Measurements from ENCODE around the gene CKM. TPM values are rescaled to one million over a fixed set of nuclear protein-coding genes. Genes with fewer than 3 reads are reported as not detected.
"Not testable (repeated sequence)": the region's sequence is repeated elsewhere in the genome, so short reads cannot be mapped to it uniquely, and the experiment has no call there.

The CKM gene
- total RNA-seq, 2 experiments from 2014 or later, result not detected

DNA sequence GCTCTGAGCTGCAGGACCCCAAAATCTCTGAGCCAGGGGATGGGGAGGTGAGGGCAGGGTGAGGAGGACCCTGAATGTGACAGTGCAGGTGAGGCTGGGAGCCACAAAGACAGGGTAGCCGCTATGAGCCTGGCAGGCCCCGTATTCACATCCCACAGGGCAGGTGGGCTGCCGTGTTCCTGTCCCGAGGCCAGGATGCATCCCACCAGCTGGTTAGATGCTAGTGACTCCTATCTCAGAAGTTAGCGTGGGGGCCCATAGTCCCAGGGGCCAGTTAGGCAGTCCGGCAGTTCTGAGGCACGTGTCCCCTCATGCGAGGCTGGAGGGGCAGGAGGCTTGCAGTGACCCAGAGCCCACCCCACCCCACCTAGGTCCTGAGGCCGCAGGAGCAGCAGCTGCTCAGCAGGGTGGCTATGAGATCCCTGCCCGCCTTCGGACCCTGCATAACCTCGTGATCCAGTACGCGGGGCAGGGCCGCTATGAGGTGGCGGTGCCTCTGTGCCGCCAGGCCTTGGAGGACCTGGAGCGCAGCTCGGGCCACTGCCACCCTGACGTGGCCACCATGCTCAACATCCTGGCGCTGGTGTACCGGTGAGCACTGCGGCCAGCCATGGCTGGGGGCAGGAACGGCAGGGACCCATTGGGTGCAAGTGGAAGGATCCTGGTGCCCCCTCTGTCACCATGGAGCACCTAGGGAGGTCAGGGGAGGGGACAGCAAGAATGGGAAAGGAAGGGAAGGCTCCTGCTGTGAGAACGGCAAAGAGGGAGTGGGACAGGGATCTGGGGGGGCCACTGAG lies 25.1 kb upstream of the CKM start:
- Mint-ChIP-seq H3K36me3 (peaks cover 3% of the 10 kb centered on the region), H3K27me3 (peaks cover 13% of the 10 kb centered on the region), H3K27ac (no peak overlapping the region), H3K4me1 (ENCODE audit: low read depth) (no peaks in the 10 kb centered on the region), H3K4me3 (no peak overlapping the region), H3K9me3 (no peaks in the 10 kb centered on the region)
- ChIA-PET POLR2A (no interaction called here), CTCF (no interaction called here)
- intact Hi-C loops (cut with micrococcal nuclease), result no loop called here
- DNase-seq, result no peak

DNA sequence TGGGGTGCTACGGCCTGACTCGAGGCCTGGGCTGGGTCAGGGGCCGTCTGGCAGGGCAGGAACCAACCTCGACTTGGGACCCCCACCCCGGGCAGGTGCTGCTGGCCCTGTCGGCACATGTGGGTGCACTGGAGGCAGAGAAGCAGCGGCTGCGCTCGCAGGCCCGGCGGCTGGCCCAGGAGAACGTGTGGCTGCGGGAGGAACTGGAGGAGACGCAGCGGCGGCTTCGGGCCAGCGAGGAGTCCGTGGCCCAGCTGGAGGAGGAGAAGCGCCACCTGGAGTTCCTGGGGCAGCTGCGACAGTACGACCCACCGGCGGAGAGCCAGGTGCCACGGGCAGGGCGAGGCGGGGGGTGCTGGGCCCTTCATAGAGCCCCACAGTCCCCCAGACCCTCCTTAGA lies 23.8 kb upstream of the CKM start:
- no peak for DNase-seq
- ChIA-PET CTCF (no interaction called here), POLR2A (no interaction called here)
- Mint-ChIP-seq H3K27me3 (peaks cover 13% of the 10 kb centered on the region), H3K27ac (no peak overlapping the region), H3K9me3 (no peaks in the 10 kb centered on the region), H3K4me1 (ENCODE audit: low read depth) (no peaks in the 10 kb centered on the region), H3K36me3 (no peaks in the 10 kb centered on the region), H3K4me3 (no peak overlapping the region)
- intact Hi-C loops (cut with micrococcal nuclease), result no loop called here

DNA sequence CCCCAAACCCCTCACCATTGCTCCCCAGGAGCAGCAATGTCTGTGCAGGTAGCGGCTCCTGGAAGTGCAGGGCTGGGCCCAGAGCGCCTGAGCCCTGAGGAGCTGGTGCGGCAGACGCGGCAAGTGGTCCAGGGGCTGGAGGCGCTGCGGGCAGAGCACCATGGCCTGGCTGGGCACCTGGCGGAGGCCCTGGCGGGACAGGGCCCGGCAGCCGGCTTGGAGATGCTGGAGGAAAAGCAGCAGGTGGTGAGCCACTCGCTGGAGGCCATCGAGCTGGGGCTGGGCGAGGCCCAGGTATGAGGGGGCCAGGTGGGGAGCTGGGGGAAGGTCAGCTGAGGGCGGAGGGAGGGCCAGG lies 22.8 kb upstream of the CKM start:
- Mint-ChIP-seq H3K9me3 (no peaks in the 10 kb centered on the region), H3K4me3 (no peak overlapping the region), H3K4me1 (ENCODE audit: low read depth) (no peaks in the 10 kb centered on the region), H3K36me3 (no peaks in the 10 kb centered on the region), H3K27me3 (peaks cover 13% of the 10 kb centered on the region), H3K27ac (no peak overlapping the region)
- DNase-seq, result no peak
- CTCF ChIA-PET, result no interaction called here
- intact Hi-C loops (cut with micrococcal nuclease), result no loop called here
- POLR2A ChIA-PET, result no interaction called here

DNA sequence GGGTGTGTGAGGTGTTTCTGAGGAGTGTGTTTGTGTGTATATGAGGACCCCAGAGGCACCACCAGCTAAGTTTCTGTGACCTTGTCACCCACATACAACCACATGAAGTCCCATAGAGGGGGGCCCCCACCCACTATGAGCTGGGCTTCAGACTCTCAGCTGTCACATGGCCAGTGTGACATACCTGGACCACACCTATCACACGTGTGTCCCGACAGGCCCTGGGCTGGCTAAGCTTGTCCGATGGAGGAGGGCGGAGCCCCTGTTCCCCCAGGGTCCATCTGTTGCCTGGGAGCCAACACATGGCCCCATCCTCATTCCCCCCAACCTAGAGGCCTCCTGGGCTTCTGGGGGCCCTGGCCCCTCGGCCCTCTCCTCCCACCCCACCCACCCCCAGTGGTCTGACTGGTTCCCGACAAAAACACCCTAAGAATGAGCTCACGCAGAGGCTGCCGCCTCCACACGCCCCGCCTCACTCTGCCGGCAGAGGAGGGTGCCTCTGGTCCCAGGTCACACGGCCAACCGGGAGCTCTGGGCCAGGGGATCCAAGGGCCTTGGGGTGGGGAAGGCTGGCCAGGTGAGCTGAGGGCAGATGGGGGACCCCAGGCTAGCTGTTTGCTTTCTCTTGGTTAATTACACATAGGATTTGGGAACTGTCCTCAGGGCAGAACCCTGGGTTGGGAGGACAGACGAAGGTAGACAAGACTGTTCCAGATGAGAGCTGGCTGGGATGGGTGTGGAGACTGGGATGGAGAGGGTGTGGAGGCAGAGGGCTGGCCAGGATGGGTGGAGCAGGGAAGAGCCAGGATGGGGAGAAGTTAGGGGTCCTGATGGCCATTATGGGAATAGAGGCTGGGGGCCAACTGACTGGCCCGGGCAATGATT lies 22.2 kb upstream of the CKM start:
- no peaks in the 10 kb centered on the region for H3K36me3 Mint-ChIP-seq
- H3K4me1 Mint-ChIP-seq (ENCODE audit: low read depth), result peaks cover 2% of the 10 kb centered on the region
- peaks cover 17% of the 10 kb centered on the region for H3K27me3 Mint-ChIP-seq
- H3K4me3 Mint-ChIP-seq, result no peak overlapping the region
- intact Hi-C loops (cut with micrococcal nuclease), result no loop called here
- no peak overlapping the region for H3K27ac Mint-ChIP-seq
- ChIA-PET CTCF (no interaction called here), POLR2A (no interaction called here)
- no peak for DNase-seq
- H3K9me3 Mint-ChIP-seq, result no peaks in the 10 kb centered on the region

DNA sequence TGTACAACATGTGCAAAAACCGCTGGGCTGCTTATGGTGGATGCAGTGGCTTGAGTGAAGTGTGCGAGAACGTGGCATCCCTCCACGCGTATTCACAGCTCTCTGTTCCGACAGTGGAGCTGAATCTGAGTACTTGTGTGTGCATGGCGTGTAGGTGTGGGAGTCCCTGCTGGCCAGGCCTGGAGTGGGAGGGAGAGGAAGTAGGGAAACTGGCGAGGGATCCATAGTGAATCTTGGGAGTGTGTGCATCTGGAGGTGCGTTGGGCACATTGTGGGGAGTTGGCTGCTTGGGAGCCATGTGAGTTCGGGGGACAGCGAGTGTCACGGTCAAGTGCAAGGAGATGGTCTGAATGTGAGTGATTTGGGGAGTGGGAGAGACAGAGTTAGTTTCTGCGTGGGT lies 20.2 kb upstream of the CKM start:
- H3K27me3 Mint-ChIP-seq, result peaks cover 22% of the 10 kb centered on the region
- intact Hi-C loops (cut with micrococcal nuclease), result no loop called here
- POLR2A ChIA-PET, result no interaction called here
- H3K4me1 Mint-ChIP-seq (ENCODE audit: low read depth), result peaks cover 4% of the 10 kb centered on the region
- H3K9me3 Mint-ChIP-seq, result no peaks in the 10 kb centered on the region
- H3K36me3 Mint-ChIP-seq, result no peaks in the 10 kb centered on the region
- no peak overlapping the region for H3K27ac Mint-ChIP-seq
- CTCF ChIA-PET, result no interaction called here
- DNase-seq, result no peak
- H3K4me3 Mint-ChIP-seq, result no peak overlapping the region

DNA sequence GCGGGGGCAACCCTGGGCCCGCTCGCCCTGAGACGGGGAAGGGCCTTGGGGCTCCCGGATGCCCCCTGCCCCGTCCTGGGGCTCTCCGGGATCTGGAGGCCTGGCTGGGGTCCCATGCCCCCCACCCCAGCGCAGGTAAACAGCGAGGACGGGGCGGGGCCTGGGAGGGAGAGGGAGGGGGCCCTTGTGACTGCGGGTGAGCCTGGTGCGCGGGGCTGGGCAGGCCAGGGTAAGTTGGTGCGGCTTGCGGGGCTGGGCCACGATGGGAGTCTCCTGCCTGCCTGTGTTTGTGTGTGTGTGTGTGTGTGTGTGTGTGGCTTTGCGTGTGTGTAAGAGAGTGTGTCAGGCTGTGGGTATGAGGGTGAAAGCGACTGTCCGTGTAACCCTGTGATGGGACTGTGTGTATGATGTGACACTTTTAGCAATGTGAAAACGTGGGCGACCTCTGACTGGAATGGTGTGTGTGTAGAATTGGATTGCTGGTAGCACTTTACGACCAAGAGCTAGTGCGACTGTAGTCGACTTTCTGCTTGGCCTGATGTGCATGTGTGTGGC lies 18.3 kb upstream of the CKM start:
- H3K4me1 Mint-ChIP-seq (ENCODE audit: low read depth), result peaks cover 4% of the 10 kb centered on the region
- ChIA-PET CTCF (no interaction called here), POLR2A (no interaction called here)
- peaks cover 23% of the 10 kb centered on the region for H3K27me3 Mint-ChIP-seq
- H3K4me3 Mint-ChIP-seq, result no peak overlapping the region
- no peaks in the 10 kb centered on the region for H3K36me3 Mint-ChIP-seq
- peak; percentile 17 for DNase-seq
- no peak overlapping the region for H3K27ac Mint-ChIP-seq
- no peaks in the 10 kb centered on the region for H3K9me3 Mint-ChIP-seq
- intact Hi-C loops (cut with micrococcal nuclease), result no loop called here

DNA sequence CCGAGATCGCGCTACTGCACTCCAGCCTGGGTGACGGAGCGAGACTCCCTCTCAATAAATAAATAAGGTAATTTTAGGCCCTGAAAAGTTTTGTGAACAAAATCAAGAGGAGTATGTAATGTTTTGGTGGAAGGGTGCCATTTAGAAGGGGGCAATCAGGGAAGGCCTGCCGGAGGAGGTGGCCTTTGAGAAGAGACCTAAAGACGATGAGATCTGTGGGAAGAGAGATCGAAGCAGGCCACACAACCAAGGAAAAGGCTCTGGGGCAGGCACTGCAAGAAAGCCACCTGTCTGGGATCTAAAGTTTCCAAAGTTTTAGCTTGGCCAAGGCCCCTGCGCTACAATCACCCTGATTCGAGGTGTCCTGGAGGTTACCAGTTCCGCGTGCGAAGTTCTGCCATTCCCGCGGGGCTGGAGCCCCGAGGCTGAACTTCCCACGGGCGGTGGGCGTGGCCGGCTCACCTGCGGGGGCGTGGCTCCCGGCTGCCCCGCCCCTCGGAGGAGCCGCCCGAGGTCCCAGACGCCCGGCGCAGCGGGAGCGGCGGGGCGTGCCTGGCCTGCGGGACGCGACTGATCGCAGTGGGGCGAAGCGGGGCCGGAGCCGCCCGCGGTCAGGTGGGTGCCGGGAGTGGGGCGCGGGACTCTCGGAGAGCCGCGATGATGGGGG lies 17.7 kb upstream of the CKM start, which contains the start of gene KLC3:
KLC3 (plus strand) TSS at position 519 of the 667 bp plus-strand sequence. CDS start 4,792 bp downstream, outside the sequence.
- intact Hi-C loops (cut with micrococcal nuclease), result no loop called here
- CTCF ChIA-PET, result no interaction called here
- Mint-ChIP-seq H3K4me3 (peak within 1 kb of the TSS; percentile 36), H3K36me3 (no peaks in the 10 kb centered on the region), H3K27me3 (peaks cover 21% of the 10 kb centered on the region), H3K9me3 (no peaks in the 10 kb centered on the region), H3K4me1 (ENCODE audit: low read depth) (peaks cover 4% of the 10 kb centered on the region), H3K27ac (no peak within 1 kb of the TSS)
- DNase-seq, result peak; percentile 55
- POLR2A ChIA-PET, result no interaction called here

DNA sequence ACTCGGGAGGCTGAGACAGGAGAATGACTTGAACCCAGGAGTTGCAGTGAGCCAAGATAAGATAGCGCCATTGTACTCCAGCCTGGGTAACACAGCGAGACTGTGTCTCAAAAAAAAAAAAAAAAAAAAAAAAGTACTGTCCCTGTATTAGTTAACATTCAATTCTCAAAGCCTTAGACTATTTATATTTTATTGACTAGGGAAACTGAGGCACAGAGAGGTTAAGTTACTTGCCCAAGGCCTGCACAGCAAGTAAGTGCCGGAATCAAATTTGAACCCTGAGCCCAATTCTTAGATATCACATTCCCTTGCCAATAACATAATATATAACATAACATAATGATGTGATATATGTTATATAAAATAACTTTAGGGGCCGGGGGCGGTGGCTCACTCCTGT lies 17.0 kb upstream of the CKM start:
- intact Hi-C loops (cut with micrococcal nuclease), result loop anchor here (5.0 kb wide), 2 partner anchors 87 to 147 kb away; partner anchors contain the start of gene MARK4
- Mint-ChIP-seq H3K27ac (no peak overlapping the region), H3K4me3 (no peak overlapping the region), H3K27me3 (peaks cover 17% of the 10 kb centered on the region), H3K4me1 (ENCODE audit: low read depth) (peaks cover 4% of the 10 kb centered on the region), H3K9me3 (no peaks in the 10 kb centered on the region), H3K36me3 (no peaks in the 10 kb centered on the region)
- ChIA-PET POLR2A (no interaction called here), CTCF (interaction anchor here (0.9 to 3.4 kb wide), 9 partner anchors 13 to 221 kb away, joined by 3 to 17 read pairs (median 4); no protein-coding TSS in a partner anchor)
- no peak for DNase-seq

DNA sequence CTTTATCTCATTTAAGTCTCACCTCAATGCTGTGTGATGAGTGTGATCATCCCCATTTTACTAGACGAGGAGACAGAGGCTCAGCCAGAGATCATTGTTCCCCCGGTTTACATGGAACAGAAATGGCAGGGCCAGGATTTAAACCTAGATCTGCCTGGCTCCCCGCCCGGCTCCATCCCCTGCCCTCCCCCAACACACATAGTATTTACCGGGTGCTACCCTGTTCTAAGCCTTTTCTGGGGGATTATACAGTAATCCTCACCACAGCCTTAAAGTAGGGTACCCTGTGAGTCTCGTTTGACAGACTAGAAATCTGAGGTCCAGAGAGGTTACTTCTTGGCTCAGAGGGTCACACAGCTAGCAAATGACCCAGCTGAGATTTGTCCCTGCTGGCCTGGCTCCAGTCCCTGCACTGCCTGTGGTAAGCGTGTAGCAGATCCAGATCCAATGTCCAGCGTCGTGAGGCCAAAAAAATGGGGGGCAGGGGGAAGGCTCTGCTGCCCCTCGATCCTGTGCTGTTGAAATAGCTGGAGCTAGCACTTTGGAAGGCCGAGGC lies 14.1 kb upstream of the CKM start:
- intact Hi-C loops (cut with micrococcal nuclease), result loop anchor here (5.0 kb wide), 2 partner anchors 84 to 144 kb away; partner anchors contain the start of gene MARK4
- no peak overlapping the region for H3K27ac Mint-ChIP-seq
- no peaks in the 10 kb centered on the region for H3K36me3 Mint-ChIP-seq
- no peak overlapping the region for H3K4me3 Mint-ChIP-seq
- POLR2A ChIA-PET, result no interaction called here
- H3K27me3 Mint-ChIP-seq, result peaks cover 15% of the 10 kb centered on the region
- no peaks in the 10 kb centered on the region for H3K9me3 Mint-ChIP-seq
- CTCF ChIA-PET, result interaction anchor here (0.6 to 3.4 kb wide), 4 partner anchors 10 to 88 kb away, joined by 3 to 17 read pairs (median 4); no protein-coding TSS in a partner anchor
- peaks cover 4% of the 10 kb centered on the region for H3K4me1 Mint-ChIP-seq (ENCODE audit: low read depth)
- DNase-seq, result no peak

DNA sequence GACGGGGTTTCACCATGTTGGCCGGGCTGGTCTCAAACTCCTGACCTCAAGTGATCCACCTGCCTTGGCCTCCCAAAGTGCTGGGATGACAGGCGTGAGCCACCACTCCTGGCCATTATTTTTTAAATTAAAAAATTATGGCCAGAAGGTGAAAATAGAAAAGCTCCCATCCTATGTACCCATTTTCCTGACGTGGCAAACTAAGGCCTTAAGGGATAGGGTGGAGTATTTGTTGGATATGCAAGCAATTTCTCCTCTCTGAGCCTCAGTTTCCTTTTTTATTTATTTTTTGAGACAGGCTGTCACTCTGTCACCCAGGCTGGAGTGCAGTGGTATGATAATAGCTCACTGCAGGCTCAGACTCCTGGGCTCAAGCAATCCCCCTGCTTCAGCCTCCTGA lies 12.2 kb upstream of the CKM start:
- peaks cover 11% of the 10 kb centered on the region for H3K27me3 Mint-ChIP-seq
- POLR2A ChIA-PET; H3K4me1 Mint-ChIP-seq (ENCODE audit: low read depth); H3K27ac Mint-ChIP-seq; H3K4me3 Mint-ChIP-seq; H3K36me3 Mint-ChIP-seq; DNase-seq; H3K9me3 Mint-ChIP-seq: not testable (repeated sequence)
- intact Hi-C loops (cut with micrococcal nuclease), result loop anchor here (5.0 kb wide), 2 partner anchors 83 to 143 kb away; partner anchors contain the start of gene MARK4
- CTCF ChIA-PET, result interaction anchor here (0.6 kb wide), 1 partner anchor 105 kb away, joined by 4 read pairs; no protein-coding TSS in a partner anchor

DNA sequence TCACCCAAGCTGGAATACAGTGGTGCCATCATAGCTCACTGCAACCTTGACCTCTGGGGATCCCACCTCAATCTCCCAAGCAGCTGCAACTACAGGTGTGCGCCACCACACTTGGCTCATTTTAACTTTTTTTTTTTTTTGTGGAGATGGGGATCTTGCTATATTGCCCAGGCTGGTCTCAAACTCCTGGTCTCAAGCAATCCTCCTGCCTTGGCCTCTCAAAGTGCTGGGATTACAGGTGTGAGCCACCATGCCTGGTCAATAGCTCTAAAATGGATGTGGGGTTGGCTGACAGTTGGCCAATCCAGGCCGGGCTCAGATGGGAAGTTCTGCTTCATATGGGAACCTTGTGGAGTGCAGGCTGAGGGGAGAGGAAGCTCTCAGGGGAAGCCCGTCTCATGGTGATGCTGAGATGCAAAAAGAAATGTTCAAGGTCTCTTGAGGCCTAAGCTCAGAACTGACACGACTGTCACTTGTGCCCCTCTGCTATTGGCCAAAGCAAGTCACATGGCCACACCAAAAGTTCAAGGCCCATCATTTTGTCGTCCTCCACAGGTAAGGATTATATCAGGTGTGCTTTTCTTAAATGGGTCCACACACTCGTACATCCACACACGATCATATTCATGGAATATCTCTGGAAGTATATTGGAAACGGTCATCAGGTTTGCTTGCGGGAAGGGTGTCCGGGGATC lies 11.1 kb upstream of the CKM start:
- no peak for DNase-seq
- Mint-ChIP-seq H3K36me3 (no peaks in the 10 kb centered on the region), H3K27ac (no peak overlapping the region), H3K27me3 (peaks cover 6% of the 10 kb centered on the region), H3K9me3 (no peaks in the 10 kb centered on the region), H3K4me1 (ENCODE audit: low read depth) (peaks cover 2% of the 10 kb centered on the region), H3K4me3 (no peak overlapping the region)
- ChIA-PET POLR2A (no interaction called here), CTCF (no interaction called here)
- intact Hi-C loops (cut with micrococcal nuclease), result no loop called here

Measured in activated CD4-positive, alpha-beta memory T cell treated with anti-CD3 and anti-CD28 coated beads for 36 hours (primary cell).